GM18511 (cell line): ENCODE measurements around the gene CTCF.

Experiments used
- ATAC-seq: cut with Tn5 transposase; IDR thresholded peaks from one replicate; pipeline ENCODE4 v1.9.1; 2021; ENCODE audit warnings: mild to moderate bottlenecking, moderate library complexity; ENCODE audit not compliant: unreplicated experiment

The CTCF gene

DNA sequence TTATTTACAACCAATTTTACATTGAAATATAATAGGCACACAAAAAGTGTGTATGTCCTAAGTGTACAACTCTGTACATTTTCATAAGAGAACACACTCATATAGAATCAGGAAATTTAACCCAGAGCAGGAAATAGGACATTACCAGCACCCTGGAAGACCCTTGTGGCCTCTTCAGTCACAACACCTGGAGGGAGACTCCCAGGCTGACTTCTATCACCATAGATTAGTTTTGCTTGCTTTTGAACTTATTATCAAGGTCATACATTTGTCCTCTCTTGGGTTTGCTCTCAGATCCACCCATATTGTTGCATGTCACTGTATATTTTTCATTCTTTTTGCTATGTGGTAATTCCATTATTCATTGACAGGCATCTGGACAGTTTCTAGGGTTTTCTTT, 27.9 kb upstream of the CTCF start:
- ATAC-seq = no peak

DNA sequence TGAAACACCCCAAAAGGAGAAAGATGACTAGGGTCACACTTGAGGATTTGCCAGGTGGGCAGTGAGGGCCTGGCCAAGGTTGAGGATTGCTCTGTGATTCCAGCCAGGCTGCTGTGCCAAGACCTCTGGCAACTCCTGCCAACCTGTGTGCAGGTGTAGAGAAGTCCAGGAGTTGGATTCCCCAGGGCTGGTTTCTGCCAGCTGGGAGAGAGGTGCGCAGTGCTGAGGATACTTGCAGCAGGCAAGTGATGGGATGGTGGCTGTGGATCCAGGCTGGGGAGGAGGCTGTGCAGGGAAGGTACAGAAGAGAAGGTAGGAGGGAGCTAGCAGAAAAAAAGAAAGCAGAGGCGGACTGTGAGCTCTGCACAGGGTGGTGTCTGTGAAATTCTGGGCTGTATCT, 27.1 kb upstream of the CTCF start:
- ATAC-seq = no peak

DNA sequence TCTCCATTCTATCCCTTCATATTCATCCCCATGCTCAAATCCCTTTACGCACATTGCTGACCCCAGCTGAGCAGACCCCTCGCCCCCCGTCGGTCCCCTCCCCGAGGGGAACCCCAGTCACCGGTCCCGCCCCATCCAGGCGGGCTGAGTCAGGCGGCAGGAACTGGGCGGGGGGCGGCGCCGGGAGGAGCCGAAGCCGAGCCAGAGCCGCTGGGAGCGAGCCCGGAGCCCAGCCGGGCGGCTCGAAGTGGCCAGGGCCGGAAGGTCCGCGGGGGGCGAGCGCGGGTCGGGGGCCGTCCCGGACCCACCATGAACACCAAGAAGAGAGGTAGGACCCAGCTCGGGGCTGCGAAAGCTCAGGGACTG, 25.1 kb upstream of the CTCF start:
- peak; percentile 46 for ATAC-seq

DNA sequence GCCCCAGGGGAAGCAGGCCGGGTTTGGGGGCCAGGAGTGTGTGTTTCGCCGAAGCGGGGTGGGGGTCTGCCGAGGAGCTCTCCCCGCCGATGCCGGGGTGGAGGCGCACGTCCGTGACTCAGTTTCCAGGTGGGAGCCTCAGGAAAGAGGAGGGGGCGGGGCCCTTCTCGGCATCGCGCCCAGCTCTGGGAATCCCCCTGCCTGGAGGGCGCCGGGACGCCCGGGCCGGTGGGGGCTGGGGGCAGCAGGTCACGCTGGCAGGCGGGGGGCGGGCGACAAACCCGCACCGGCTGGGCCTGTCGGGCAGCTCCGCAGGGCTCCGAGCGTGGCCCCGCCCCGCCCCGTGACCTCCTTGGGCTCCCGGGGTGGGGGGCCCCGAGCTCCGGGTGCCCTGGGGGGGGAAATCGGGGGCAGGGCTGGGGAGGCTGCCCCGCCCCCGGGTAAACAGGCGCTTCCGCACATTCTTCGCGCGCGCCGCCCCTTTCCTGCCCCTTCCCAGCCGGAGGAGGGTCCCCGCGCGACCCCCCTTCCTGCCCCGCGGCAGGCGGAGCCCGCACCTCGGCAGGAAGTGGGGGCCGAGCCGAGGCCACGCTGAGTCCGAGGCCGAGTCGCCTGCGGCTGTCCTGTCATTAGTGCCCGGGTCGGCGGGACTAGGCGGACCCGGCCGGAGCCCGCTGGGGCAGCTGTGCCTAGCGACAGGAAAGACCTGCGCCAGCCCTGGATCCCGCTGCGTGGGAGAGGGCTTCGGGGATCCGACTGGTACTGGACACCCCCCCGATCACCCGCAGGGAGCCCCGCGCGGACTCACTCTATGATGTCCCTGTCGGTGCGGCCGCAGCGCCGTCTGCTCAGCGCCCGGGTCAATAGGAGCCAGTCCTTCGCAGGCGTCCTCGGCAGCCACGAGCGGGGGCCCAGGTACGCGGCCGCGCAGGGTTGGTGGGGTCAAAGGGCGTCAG, 24.4 kb upstream of the CTCF start:
- ATAC-seq = peak; percentile 54

DNA sequence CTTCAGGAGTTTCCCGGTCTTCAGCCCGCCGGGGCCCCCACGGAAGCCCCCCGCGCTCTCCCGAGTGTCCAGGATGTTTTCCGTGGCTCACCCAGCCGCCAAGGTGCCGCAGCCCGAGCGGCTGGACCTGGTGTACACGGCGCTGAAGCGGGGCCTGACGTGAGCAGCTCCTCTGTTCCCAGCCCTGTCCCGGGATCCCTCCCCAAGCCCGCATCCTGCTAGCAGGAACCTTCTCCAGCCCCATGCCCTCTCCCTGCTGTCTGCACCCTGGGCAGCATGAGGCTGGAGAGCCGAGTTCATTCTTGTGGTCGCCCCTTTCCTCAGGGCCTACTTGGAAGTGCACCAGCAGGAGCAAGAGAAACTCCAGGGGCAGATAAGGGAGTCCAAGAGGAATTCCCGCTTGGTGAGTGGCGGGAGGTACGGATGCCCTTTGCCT, 23.6 kb upstream of the CTCF start:
- no peak for ATAC-seq

DNA sequence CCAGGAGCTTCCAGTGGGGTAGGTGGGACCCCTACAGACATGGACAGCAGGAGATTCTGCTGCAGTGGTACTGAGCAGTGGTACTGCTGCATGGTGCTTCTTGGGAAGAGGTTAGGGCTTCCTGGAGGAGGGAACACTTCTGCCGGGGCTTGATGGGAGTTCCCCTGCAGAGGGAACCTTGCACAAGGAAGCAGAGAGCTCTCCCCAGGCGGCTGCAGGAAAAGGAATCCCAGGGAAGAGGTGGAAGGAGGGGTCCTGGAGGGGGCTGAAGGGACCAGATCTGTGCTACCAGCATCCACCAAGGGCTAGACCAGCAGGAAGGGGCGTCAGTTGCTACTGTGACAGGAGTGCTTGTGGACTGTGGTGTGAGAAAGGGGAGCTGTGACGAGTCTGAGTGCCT, 23.1 kb upstream of the CTCF start:
- ATAC-seq = no peak

DNA sequence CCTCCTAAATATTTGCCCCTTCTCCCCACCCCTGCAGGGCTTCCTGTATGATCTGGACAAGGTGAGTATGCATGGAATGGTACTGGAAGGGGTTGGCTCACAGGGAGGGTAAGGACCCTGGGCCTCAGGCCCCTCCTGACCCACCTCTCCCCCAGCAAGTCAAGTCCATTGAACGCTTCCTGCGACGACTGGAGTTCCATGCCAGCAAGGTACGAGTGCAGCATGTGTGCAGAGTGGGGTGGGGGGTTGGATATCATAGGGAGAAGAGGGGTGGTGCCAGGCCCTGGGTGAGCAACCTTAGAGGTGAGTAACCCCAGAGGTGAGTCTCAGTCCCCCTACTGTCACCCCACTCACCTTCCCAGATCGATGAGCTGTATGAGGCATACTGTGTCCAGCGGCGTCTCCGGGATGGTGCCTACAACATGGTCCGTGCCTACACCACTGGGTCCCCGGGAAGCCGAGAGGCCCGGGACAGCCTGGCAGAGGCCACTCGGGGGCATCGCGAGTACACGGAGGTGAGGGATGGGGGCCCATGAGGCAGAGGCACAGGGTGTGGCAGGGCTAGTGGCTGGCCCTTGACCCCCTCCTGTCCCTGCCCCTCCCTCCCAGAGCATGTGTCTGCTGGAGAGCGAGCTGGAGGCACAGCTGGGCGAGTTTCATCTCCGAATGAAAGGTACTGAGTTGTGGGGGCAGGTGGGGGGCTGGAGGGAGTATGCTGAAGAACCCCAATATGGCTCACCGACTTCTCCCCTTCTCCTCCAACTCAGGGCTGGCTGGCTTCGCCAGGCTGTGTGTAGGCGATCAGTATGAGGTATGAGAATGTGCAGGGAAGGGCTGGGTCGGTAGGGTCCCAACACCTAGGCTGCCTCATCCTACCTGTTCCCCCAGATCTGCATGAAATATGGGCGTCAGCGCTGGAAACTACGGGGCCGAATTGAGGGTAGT, 22.4 kb upstream of the CTCF start:
- no peak for ATAC-seq

DNA sequence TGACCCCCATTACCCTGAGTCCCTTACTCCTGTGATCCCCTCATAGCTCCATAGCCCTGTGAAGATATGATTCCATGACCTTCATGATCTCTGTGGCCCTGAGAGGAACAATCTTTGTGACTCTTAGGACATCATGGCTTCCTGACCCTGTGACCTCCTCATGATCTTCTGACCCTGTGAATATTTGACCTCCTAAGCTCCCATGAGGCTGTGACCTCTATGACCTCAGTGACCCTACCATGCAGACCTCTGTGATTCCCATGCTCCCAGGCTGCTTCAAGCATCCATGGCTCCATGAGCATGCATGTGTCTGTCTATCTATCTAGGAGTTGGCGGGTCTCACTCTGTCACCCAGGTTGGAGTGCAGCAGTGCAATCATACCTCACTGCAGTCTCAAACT, 21.6 kb upstream of the CTCF start:
- ATAC-seq = no peak

DNA sequence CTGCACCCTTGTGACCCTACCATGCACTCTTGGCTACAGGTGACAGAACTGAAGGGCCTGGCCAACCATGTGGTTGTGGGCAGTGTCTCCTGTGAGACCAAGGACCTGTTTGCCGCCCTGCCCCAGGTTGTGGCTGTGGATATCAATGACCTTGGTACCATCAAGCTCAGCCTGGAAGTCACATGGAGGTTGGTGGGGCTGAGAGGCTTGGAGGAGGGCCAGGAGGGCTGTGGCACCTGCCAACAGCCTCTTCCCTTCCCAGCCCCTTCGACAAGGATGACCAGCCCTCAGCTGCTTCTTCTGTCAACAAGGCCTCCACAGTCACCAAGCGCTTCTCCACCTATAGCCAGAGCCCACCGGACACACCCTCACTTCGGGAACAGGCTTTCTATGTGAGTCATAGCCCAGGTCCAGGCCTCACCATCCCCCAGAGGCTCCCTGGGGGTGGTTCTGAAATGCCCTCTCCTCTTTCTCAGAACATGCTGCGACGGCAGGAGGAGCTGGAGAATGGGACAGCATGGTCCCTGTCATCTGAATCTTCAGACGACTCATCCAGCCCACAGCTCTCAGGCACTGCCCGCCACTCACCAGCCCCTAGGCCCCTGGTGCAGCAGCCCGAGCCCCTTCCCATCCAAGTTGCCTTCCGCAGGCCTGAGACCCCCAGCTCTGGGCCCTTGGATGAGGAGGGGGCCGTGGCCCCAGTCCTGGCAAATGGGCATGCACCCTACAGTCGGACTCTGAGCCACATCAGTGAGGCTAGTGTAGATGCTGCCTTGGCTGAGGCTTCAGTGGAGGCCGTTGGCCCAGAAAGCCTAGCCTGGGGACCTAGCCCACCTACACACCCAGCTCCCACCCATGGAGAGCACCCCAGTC, 20.7 kb upstream of the CTCF start:
- ATAC-seq = no peak

DNA sequence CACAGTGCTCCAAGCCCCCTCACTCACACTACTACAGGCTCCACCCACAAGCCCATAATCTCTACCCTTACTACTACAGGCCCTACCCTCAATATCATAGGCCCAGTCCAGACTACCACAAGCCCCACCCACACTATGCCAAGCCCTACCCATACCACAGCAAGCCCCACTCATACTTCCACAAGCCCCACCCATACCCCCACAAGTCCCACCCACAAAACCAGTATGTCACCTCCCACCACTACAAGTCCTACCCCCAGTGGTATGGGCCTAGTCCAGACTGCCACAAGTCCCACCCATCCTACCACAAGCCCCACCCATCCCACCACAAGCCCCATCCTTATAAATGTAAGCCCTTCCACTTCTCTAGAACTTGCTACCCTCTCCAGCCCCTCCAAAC, 19.9 kb upstream of the CTCF start:
- ATAC-seq = peak; percentile 37

DNA sequence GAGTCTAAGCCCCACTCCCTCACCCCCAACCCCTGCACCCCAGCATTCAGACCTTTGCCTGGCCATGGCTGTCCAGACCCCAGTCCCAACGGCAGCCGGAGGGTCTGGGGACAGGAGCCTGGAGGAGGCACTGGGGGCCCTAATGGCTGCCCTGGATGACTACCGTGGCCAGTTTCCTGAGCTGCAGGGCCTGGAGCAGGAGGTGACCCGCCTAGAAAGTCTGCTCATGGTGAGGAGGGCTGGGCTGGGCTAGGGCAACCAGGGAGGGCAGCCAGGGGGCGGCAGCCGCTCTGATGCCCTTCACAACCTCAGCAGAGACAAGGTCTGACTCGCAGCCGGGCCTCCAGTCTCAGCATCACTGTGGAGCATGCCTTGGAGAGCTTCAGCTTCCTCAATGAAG, 19.3 kb upstream of the CTCF start:
- ATAC-seq = no peak

DNA sequence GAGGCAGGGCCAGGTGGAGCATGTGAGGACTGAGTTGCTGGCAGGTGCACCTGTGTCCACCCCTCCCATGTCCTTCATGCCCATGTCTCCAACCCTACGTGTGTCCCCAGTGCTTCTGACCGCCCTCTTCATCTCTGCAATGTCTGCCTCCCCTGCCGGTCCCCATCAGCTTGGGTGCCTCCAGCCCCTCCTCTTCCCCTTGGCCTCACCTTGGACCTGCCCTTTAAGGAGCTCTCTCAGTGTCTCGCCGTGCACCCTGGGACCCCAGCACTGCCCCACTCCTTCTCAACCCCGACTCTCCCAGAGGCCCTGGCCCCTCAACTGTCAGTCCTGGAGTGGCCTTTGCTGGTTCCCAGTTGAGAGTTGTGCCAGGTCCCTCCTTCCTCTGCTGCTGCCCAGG, 18.7 kb upstream of the CTCF start:
- ATAC-seq = no peak

DNA sequence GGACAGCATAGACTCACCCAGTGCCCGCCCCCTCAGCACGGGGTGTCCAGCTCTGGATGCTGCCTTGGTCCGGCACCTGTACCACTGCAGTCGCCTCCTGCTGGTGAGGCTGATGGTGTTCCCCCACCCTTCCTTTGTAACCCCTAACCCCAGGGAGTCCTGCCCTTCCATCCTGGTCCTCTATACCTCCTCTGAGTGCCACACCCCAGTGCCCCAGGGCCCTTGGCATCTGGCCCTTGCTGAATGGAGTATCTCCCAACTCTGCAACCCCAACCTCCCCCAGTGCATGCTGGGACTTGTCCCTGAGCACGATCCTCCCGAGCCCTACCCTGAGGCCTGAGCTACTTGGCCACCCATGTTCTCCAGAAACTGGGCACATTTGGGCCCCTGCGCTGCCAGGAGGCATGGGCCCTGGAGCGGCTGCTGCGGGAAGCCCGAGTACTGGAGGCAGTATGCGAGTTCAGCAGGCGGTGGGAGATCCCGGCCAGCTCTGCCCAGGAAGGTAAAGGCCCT, 17.9 kb upstream of the CTCF start:
- ATAC-seq = no peak

DNA sequence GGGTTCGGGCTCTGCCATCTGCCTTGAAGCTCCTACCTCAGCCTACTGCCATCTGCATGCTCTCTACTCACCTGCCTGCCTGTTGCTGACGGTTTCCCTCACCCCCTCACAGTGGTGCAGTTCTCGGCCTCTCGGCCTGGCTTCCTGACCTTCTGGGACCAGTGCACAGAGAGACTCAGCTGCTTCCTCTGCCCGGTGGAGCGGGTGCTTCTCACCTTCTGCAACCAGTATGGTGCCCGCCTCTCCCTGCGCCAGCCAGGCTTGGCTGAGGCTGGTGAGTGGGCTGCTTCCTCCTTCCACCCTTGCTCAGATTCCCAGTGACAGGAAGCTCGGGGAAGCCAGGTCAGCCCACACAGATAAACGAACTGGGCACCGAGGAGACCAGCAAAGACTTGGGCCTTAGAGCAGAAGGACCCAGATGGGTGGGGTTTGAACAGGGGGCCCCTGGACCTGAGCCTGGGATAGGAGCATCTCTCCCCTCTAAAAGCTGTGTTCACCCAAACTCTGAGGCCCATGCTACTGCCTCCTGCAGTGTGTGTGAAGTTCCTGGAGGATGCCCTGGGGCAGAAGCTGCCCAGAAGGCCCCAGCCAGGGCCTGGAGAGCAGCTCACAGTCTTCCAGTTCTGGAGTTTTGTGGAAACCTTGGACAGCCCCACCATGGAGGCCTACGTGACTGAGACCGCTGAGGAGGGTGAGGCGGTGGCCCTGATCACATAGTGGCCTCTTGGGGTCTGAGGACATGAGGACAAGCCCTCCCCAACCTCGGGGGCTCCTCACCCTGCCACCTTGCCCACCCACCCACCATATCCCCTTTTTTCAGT, 17.3 kb upstream of the CTCF start:
- ATAC-seq = no peak

DNA sequence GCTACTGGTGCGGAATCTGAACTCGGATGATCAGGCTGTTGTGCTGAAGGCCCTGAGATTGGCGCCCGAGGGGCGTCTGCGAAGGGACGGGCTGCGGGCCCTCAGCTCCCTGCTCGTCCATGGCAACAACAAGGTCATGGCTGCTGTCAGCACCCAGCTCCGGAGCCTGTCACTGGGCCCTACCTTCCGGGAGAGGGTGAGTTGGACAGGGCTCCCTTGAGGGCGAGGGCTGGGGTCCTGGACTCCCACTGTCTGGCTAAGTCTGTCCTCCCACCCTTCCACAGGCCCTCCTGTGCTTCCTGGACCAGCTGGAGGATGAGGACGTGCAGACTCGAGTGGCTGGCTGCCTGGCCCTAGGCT, 16.7 kb upstream of the CTCF start:
- no peak for ATAC-seq

DNA sequence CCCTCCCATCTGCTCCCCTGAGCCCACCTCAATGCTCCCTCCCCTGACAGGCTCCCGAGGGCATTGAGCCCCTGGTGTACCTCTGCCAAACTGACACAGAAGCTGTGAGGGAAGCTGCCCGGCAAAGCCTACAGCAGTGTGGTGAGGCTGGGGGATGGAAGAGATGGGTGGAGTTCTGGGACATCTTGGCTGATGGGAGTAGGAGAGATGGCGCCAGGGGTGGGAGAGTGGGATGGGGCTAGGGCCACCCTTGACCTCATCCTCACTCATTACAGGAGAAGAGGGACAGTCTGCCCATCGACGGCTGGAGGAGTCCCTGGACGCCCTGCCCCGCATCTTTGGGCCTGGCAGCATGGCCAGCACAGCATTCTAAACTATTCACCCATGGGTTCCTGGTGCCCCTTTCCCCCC, 16.2 kb upstream of the CTCF start:
- no peak for ATAC-seq

DNA sequence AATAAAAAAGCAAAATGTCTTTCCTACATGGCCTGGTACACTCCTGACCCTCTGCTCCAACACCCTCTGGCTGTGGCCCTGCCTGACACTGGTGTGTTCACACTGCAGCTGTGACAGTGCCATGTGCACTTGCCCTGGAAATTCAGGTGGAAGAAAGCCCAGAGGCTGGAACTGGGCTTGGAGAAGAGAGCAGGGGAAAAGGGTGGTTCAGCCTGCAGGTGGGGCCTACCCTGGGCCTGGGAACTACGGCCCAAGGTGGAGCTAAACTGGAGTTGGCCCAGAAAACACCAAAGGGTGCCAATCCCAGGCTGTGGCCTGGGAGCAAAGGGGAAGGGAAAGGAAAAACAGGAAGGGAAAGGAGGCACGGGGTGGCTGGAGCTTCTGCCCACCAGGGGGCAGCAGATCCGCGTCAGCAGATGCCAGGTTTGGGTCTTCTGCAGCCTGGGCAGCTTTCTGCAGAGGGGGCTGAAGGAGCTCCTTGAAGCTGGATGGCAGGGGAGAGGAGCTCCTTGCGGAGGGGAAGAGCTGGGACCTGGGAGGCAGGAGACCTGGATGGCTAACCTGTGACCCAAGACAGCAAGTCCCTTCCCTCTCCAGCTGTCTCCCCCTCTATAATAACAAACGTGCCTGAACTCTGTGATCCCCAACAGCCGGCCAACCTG, 15.4 kb upstream of the CTCF start:
- ATAC-seq = peak; percentile 44

DNA sequence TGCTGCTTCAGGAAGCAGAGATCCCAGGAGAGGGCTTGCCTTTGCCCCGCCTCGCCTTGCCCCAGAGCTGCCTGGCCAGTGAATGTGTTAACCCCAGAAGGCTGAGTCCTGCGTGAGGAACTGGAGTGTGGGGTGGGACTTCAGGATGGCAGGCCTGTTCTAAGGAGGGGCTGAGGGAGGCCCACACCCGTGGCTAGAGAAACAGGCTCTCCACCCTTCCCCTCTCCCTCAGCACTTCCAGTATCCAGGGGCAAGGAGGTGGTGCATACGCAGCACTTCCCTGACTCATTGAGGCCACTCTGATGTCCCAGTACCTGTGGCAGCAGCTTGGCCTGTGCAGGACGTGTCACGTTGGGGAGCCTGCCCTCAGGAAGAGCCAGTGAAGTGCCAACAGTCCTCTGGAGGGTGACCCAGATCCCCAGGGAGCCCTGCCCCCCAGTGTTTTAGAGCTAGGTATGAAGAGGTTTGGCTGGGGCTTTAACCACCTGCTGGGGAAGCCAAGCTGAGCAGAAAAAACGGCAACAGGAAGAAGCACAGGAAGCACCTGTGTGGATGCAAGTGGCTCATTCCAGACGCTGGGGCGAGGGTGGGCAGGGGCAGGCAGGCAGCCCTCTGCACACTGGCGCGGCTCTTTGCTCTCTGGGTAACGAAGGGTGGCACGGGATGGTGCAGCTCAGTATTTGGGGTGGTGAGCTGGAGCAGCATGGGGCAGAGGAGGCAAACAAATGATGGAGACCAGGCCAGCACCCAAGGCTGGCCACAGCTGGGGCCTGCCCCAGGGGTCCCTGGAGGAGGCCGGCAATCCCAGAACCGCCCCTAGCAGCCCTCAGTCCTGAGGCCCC, 14.7 kb upstream of the CTCF start:
- peak; percentile 37 for ATAC-seq
